Liver (tissue), 9 donors: Measurements from ENCODE around the gene AFMID. TPM values are rescaled to one million over a fixed set of nuclear protein-coding genes. Genes with fewer than 3 reads are reported as not detected.

ENCODE experiments used
- DNase-seq: peaks from one replicate; pipeline ENCODE4 v3.0.0-alpha.2; 2017; ENCODE audit warnings: low spot score
- H3K27ac ChIP-seq, 2 donors: one replicate each; pipeline ENCODE4 v1.7.0; 2013; ENCODE audit warnings: inconsistent platforms in 2 of 2, low read length in 2 of 2, control low read depth in 1 of 2, low read depth in 1 of 2, mild to moderate bottlenecking in 1 of 2
- H3K27me3 ChIP-seq, 4 donors: one replicate each; pipeline versions ENCODE4 v1.6.1 to v1.7.0; 2013; ENCODE audit warnings: low read length in 3 of 4, inconsistent platforms in 1 of 4, mild to moderate bottlenecking in 1 of 4, moderate library complexity in 1 of 4; ENCODE audit not compliant: control insufficient read depth in 4 of 4, insufficient read depth in 4 of 4
- H3K36me3 ChIP-seq, 4 donors: one replicate each; pipeline versions ENCODE4 v1.6.1 to v1.7.0; 2013; ENCODE audit warnings: low read length in 3 of 4, mild to moderate bottlenecking in 3 of 4, low read depth in 1 of 4, moderate library complexity in 1 of 4; ENCODE audit not compliant: control insufficient read depth in 4 of 4, insufficient read depth in 3 of 4
- H3K4me1 ChIP-seq, 4 donors: one replicate each; pipeline versions ENCODE4 v1.6.1 to v1.7.0; 2013; ENCODE audit warnings: low read length in 3 of 4, mild to moderate bottlenecking in 3 of 4, moderate library complexity in 1 of 4; ENCODE audit not compliant: control insufficient read depth in 4 of 4, insufficient read depth in 4 of 4
- H3K4me3 ChIP-seq, 3 donors: one replicate each; pipeline versions ENCODE4 v1.6.1 to v1.7.0; 2013; ENCODE audit warnings: low read length in 3 of 3, control low read depth in 1 of 3, low read depth in 1 of 3, mild to moderate bottlenecking in 1 of 3
- H3K9ac ChIP-seq, 2 donors: one replicate each; pipeline ENCODE4 v1.7.0; 2013; ENCODE audit warnings: low read length in 2 of 2, mild to moderate bottlenecking in 2 of 2, moderate library complexity in 2 of 2, control low read depth in 1 of 2, low read depth in 1 of 2
- H3K9me3 ChIP-seq, 4 donors: one replicate each; pipeline versions ENCODE4 v1.6.1 to v1.7.0; 2013; ENCODE audit warnings: low read length in 3 of 4; ENCODE audit not compliant: control insufficient read depth in 4 of 4
- ATF3 ChIP-seq: IDR thresholded peaks from 2 replicates; pipeline ENCODE4 v1.6.1; 2016; ENCODE audit warnings: antibody characterized with exemption
- CTCF ChIP-seq: fragments of 150-350 bp; IDR thresholded peaks from 2 replicates; pipeline ENCODE4 v1.5.1; 2017; ENCODE audit warnings: improper control_type of control experiment, low read depth, low read length; ENCODE audit not compliant: missing input control
- FOXA2 ChIP-seq: IDR thresholded peaks from 2 replicates; pipeline ENCODE4 v1.6.1; 2016; ENCODE audit warnings: antibody characterized with exemption
- HNF4A ChIP-seq, 2 donors: conservative IDR thresholded peaks; 2 replicates each; pipeline ENCODE4 v1.6.1; 2016; ENCODE audit warnings: antibody characterized with exemption in 2 of 2, mild to moderate bottlenecking in 2 of 2
- HNF4G ChIP-seq: IDR thresholded peaks from 2 replicates; pipeline ENCODE4 v1.6.1; 2016; ENCODE audit warnings: antibody characterized with exemption
- JUND ChIP-seq, 2 donors: IDR thresholded peaks; 2 replicates each; pipeline ENCODE4 v1.6.1; 2016; ENCODE audit warnings: antibody characterized with exemption in 2 of 2
- MAX ChIP-seq: IDR thresholded peaks from 2 replicates; pipeline ENCODE4 v1.6.1; 2016; ENCODE audit warnings: antibody characterized with exemption
- RAD21 ChIP-seq, 2 donors: IDR thresholded peaks; 2 replicates each; pipeline ENCODE4 v1.6.1; 2016; ENCODE audit warnings: antibody characterized with exemption in 2 of 2, mild to moderate bottlenecking in 2 of 2
- REST ChIP-seq: IDR thresholded peaks from 2 replicates; pipeline ENCODE4 v1.6.1; 2016; ENCODE audit warnings: antibody characterized with exemption, mild to moderate bottlenecking
- RXRA ChIP-seq, 2 donors: IDR thresholded peaks; 2 replicates each; pipeline ENCODE4 v1.6.1; 2017 to 2018; ENCODE audit warnings: antibody characterized with exemption in 2 of 2, mild to moderate bottlenecking in 1 of 2
- SP1 ChIP-seq: IDR thresholded peaks from 2 replicates; pipeline ENCODE4 v1.6.1; 2018; ENCODE audit warnings: antibody characterized with exemption, mild to moderate bottlenecking
- YY1 ChIP-seq: IDR thresholded peaks from 2 replicates; pipeline ENCODE4 v1.6.1; 2016; ENCODE audit warnings: antibody characterized with exemption, mild to moderate bottlenecking
- ZBTB33 ChIP-seq: IDR thresholded peaks from 2 replicates; pipeline ENCODE4 v1.6.1; 2016; ENCODE audit warnings: antibody characterized with exemption
- WGBS: extraction: QIAGEN DNeasy Blood & Tissue Kit; methylation state at CpG from one replicate; pipeline ENCODE4 v1.1.7; 2013; 5-methylcytosine and 5-hydroxymethylcytosine counted together
- polyA plus RNA-seq, 2 donors: library from polyadenylated mRNA; stranded (reverse) in 1 of 2; unstranded in 1 of 2; fragments of 200-250 nt in 1 of 2; fragments of >200 nt in 1 of 2; fragmentation: Nextera tagmentation in 1 of 2; extraction: Ambion mirVana in 1 of 2; gene quantifications; one replicate each; pipeline versions ENCODE4 v1.2.1 to v1.2.3, GENCODE V29; 2013 to 2015
- total RNA-seq, 2 donors: library from RNA; depleted of rRNA; stranded (reverse); fragments of >200 nt; gene quantifications; one replicate each; pipeline ENCODE4 v1.2.3, GENCODE V29; 2014
- donor health status: healthy.
- donor health status: healthy.
- donor health status: healthy.
- donor health status: healthy.
- donor health status: healthy.

AFMID gene
- total and polyA plus RNA-seq, 4 donors: 73.4 to 201 (median 138) TPM

GRCh38 chr17:78175643-78175981 lies 11.6 kb upstream of the AFMID start:
- Histone ChIP-seq H3K4me3 (peak overlapping the region in 1 of 3 donors; percentile 11), H3K27me3 (no peaks in the 10 kb centered on the region), H3K27ac (peak overlapping the region; percentile 69 to 76), H3K4me1 (peaks cover 13 to 51% (median 34%) of the 10 kb centered on the region in 4 donors), H3K36me3 (peaks cover 0 to 19% (median 3%) of the 10 kb centered on the region in 4 donors), H3K9me3 (no peaks in the 10 kb centered on the region), H3K9ac (no peak overlapping the region)
- 69% methylated on average over 14 of the region's 14 CpGs for WGBS
- DNase-seq: no peak
- TF ChIP-seq ATF3 (no peak), FOXA2 (no peak), ZBTB33 (no peak), CTCF (no peak), RXRA (IDR thresholded peaks at IDR 0.05) (no peak), JUND (IDR thresholded peaks at IDR 0.05) (no peak), YY1 (no peak), SP1 (no peak), HNF4A (conservative IDR thresholded peaks at IDR 0.05) (no peak), MAX (no peak), REST (no peak), HNF4G (no peak)

- Histone ChIP-seq H3K36me3 (peaks cover 0 to 10% (median 2%) of the 10 kb centered on the region in 4 donors), H3K4me3 (no peak overlapping the region), H3K9ac (no peak overlapping the region), H3K4me1 (peaks cover 13 to 51% (median 34%) of the 10 kb centered on the region in 4 donors), H3K27me3 (no peaks in the 10 kb centered on the region), H3K9me3 (no peaks in the 10 kb centered on the region), H3K27ac (no peak overlapping the region)
- DNase-seq: peak; percentile 85
- TF ChIP-seq RXRA (IDR thresholded peaks at IDR 0.05): peak in 1 of 2 donors; percentile 14
- TF ChIP-seq ZBTB33: no peak
- TF ChIP-seq CTCF: peak; percentile 70
- peak; percentile 67 to 88 for TF ChIP-seq RAD21 (IDR thresholded peaks at IDR 0.05)
- 40% methylated on average over 14 of the region's 14 CpGs for whole genome bisulfite sequencing
Observed at GRCh38 chr17:78176548-78177025, 10.6 kb upstream of the AFMID start.
